Measurements from ENCODE around the gene CEMIP. TPM values are rescaled to one million over a fixed set of nuclear protein-coding genes. Genes with fewer than 3 reads are reported as not detected.

Gene CEMIP
- total RNA-seq, 1 experiment from 2014 or later: 0.61 TPM

DNA sequence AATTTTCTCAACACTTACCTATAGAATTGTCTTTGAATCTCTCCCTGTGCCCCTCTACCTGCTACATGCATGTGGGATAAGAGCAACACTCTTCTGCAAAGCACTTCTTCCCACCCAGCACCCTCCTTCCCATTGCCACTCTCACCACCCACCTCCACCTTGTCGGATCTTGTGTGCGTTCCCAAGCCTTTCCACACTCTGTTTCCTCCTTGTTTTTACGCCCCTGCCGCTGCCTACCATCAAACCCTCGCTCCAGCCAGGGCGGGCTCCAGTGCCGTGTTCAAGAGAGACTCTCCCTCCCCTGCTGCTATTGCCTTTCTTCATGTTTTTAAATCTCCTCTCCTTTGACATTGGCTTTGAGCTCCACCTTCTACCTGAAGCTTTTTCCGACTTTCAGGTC, 43.8 kb upstream of the CEMIP start:
- CTCF ChIA-PET: no interaction called here
- H3F3A ChIP-seq (ENCODE audit: insufficient read depth, low read depth): peaks cover 15% of the 10 kb centered on the region; the same call in 1 of the 2 replicates
- H3K79me2 ChIP-seq (ENCODE audit: low read depth): peaks cover 95% of the 10 kb centered on the region
- H3K4me2 ChIP-seq: no peak overlapping the region
- POLR2A ChIA-PET (ENCODE audit: unreplicated experiment): no interaction called here
- no peak overlapping the region for H3K27ac ChIP-seq
- H3K9me3 ChIP-seq (ENCODE audit: insufficient read depth, low read depth): no peaks in the 10 kb centered on the region
- peaks cover 18% of the 10 kb centered on the region for H4K20me1 ChIP-seq (ENCODE audit: insufficient read depth)
- H3K36me3 ChIP-seq (ENCODE audit: low read depth): no peaks in the 10 kb centered on the region; the same call in 1 of the 2 replicates
- H2AFZ ChIP-seq: no peak overlapping the region
- no TSS peak for BruUV-seq (replicated peaks)
- no peaks in the 10 kb centered on the region for H3K9me2 ChIP-seq (ENCODE audit: insufficient read depth)
- no peaks in the 10 kb centered on the region for H3K27me3 ChIP-seq (ENCODE audit: insufficient read depth, low read depth)
- no peak for TF ChIP-seq EZH2 (IDR thresholded peaks at IDR 0.05; ENCODE audit: low read depth)
- no peak for TF ChIP-seq CTCF (conservative IDR thresholded peaks at IDR 0.05)
- H3K4me1 ChIP-seq (replicated peaks; ENCODE audit: insufficient read depth): peaks cover 18% of the 10 kb centered on the region
- DNase-seq: no peak
- intact Hi-C loops (cut with micrococcal nuclease; ENCODE audit: unreplicated experiment): no loop called here
- no peak overlapping the region for H3K4me3 ChIP-seq

- no peak overlapping the region for H3K4me2 ChIP-seq
- BruUV-seq (replicated peaks): no TSS peak
- peaks cover 9% of the 10 kb centered on the region for H4K20me1 ChIP-seq (ENCODE audit: insufficient read depth)
- ChIA-PET POLR2A (ENCODE audit: unreplicated experiment) (no interaction called here), CTCF (no interaction called here)
- TF ChIP-seq CTCF (conservative IDR thresholded peaks at IDR 0.05): no peak
- TF ChIP-seq EZH2 (IDR thresholded peaks at IDR 0.05; ENCODE audit: low read depth): no peak
- H3K27me3 ChIP-seq (ENCODE audit: insufficient read depth, low read depth): no peaks in the 10 kb centered on the region
- no peaks in the 10 kb centered on the region for H3K9me3 ChIP-seq (ENCODE audit: insufficient read depth, low read depth)
- H3F3A ChIP-seq (ENCODE audit: insufficient read depth, low read depth): peaks cover 21% of the 10 kb centered on the region; the same call in 1 of the 2 replicates
- DNase-seq: no peak
- H2AFZ ChIP-seq: no peak overlapping the region
- H3K27ac ChIP-seq: no peak overlapping the region
- peaks cover 21% of the 10 kb centered on the region for H3K4me1 ChIP-seq (replicated peaks; ENCODE audit: insufficient read depth)
- peaks cover 95% of the 10 kb centered on the region for H3K79me2 ChIP-seq (ENCODE audit: low read depth)
- intact Hi-C loops (cut with micrococcal nuclease; ENCODE audit: unreplicated experiment): no loop called here
- H3K4me3 ChIP-seq: no peak overlapping the region
- H3K36me3 ChIP-seq (ENCODE audit: low read depth): no peaks in the 10 kb centered on the region; the same call in 1 of the 2 replicates
- H3K9me2 ChIP-seq (ENCODE audit: insufficient read depth): no peaks in the 10 kb centered on the region
These were observed 42.6 kb upstream of the CEMIP start for GRCh38 chr15:80736560-80736959.

DNA sequence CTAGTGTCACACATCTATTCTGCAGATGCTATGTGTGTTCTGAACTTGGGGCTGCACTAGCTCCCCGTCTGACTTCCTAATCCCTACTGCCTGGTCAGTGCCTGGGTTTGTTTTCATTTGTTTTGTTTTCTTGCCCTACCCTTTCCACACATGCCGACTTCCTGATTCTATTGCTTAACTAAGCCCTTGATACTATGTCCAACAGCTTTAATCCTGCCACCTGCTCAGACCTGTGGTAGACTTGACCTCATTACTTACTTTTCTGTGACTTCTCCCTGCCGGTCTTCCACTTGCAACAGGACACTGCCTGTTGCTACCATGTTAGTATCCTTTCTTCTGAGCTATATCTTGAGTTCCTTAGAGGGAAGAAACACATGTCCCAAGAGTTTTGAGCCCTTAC, 39.3 kb upstream of the CEMIP start:
- ChIA-PET CTCF (interaction anchor here (1.6 kb wide), 1 partner anchor 38 kb away, joined by 4 read pairs; no protein-coding TSS in a partner anchor), POLR2A (ENCODE audit: unreplicated experiment) (interaction anchor here (0.6 kb wide), 2 partner anchors 21 to 73 kb away, joined by 9 to 19 read pairs; no protein-coding TSS in a partner anchor)
- peak; percentile 7 to 81 for DNase-seq
- Histone ChIP-seq H3K4me1 (replicated peaks; ENCODE audit: insufficient read depth) (peaks cover 53% of the 10 kb centered on the region), H3K27ac (peak overlapping the region; percentile 43), H4K20me1 (ENCODE audit: insufficient read depth) (no peaks in the 10 kb centered on the region), H3K36me3 (ENCODE audit: low read depth) (peaks cover 7% of the 10 kb centered on the region; the same call in 1 of the 2 replicates), H2AFZ (no peak overlapping the region), H3K4me2 (peak overlapping the region; percentile 30; the same call in 1 of the 2 replicates), H3K4me3 (no peak overlapping the region), H3K9me2 (ENCODE audit: insufficient read depth) (no peaks in the 10 kb centered on the region), H3K27me3 (ENCODE audit: insufficient read depth, low read depth) (no peaks in the 10 kb centered on the region), H3F3A (ENCODE audit: insufficient read depth, low read depth) (peaks cover 44% of the 10 kb centered on the region; the same call in 1 of the 2 replicates), H3K79me2 (ENCODE audit: low read depth) (peaks cover 96% of the 10 kb centered on the region), H3K9me3 (ENCODE audit: insufficient read depth, low read depth) (no peaks in the 10 kb centered on the region)
- intact Hi-C loops (cut with micrococcal nuclease; ENCODE audit: unreplicated experiment): no loop called here
- no TSS peak for BruUV-seq (replicated peaks)
- TF ChIP-seq EZH2 (IDR thresholded peaks at IDR 0.05; ENCODE audit: low read depth) (no peak), CTCF (conservative IDR thresholded peaks at IDR 0.05) (no peak)
